Activated CD4-positive, alpha-beta T cell treated with anti-CD3 and anti-CD28 coated beads for 4 hours (primary cell): Measurements from ENCODE around the gene MANBA.
"Not testable (repeated sequence)": the region's sequence is repeated elsewhere in the genome, so short reads cannot be mapped to it uniquely, and the experiment has no call there.

Experiments used
- DNase-seq, 2 donors: peaks; one replicate each; pipeline ENCODE4 v3.0.0-alpha.2; 2020

MANBA gene

GRCh38 chr4:102718833-102719575 lies 41.8 kb downstream of the MANBA start:
- DNase-seq: not testable (repeated sequence)

GRCh38 chr4:102717448-102718092 lies 43.2 kb downstream of the MANBA start:
- no peak for DNase-seq

DNA sequence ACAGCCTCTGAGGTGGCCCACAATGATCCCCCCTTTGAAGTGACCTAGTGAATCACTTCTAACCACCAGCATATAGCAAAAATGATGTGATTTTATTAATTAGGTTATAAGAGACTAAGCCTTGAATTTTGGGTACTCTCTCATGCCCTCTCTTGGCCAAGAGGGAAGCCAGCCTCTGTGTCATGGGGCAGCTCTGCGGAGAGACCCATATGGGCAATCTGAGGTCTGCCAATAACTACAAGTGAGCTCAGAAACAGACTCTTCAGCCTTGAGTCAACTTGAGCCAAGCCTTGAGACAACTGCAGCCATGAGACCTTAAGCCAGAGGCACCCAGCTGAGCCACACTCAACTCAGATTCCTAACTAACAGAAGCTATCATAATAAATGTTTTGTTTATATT lies 45.7 kb downstream of the MANBA start:
- no peak for DNase-seq

DNA sequence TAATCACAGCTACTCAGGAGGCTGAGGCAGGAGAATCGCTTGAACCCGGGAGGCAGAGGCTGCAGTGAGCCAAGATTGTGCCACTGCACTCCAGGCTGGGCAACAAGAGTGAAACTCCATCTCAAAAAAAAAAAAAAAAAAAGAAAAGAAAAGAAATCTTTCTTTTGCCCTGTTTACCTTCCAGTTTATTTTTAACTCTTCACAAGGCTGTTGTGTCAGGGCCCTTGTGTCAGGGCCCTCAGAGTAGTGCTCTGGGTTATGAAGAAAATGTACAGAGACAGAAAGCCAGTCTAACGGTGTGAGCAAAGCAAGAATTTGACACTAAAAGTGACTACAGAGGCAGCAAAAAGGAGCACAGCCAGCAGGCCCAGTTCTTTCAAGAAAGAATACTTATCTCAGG lies 47.0 kb downstream of the MANBA start:
- not testable (repeated sequence) for DNase-seq

DNA sequence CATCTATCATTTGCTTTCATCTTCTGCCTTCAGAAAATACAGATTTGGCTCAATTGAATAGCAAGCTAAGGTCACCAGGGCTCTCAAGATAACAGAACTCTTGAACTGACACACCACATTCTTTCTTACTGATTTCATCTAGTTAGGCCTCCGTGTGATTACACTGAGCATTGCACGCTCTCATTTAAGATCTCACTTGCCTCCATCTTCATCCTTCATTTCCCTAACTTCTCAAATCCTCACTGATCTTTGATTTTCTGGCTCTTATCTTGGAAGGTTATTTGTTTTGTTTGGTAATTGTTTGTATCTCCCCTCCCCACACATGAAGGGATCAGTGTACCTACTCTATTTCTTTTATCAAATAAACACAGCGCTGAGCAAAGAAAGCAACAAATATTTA lies 47.7 kb downstream of the MANBA start:
- DNase-seq: no peak

DNA sequence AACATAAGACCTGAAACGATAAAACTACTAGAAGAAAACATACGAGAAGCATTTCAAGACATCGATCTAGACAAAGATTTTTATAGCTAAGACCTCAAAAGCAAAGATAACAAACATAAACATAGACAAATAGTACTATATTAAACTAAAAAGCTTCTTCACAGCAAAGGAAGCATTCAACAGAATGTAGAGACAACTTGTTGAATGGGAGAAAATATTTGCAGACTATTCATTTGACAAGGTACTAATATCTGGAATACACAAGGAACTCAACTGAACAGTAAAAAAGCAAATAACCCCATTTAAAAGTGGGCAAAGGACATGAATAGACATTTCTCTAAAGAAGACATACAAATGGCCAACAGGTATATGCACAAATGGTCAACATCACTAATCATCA lies 49.8 kb downstream of the MANBA start:
- DNase-seq: no peak

GRCh38 chr4:102709060-102709459 lies 51.7 kb downstream of the MANBA start:
- not testable (repeated sequence) for DNase-seq

DNA sequence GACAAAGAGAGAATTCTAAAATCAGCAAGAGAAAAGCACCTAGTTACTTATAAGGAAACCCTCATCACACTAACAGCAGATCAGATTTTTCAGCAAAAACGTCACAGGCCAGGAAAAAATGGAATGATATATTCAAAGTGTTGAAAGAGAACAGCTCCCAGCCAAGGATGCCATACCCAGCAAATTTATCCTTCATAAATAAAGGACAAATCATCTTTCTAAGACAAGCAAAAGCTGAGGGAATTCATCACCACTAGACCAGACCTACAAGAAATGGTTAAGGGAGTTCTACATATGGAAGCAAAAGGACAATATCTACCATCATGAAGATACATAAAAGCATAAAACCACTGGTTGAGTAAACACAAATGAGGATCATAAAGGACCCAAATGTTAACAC lies 53.6 kb downstream of the MANBA start:
- DNase-seq: no peak

DNA sequence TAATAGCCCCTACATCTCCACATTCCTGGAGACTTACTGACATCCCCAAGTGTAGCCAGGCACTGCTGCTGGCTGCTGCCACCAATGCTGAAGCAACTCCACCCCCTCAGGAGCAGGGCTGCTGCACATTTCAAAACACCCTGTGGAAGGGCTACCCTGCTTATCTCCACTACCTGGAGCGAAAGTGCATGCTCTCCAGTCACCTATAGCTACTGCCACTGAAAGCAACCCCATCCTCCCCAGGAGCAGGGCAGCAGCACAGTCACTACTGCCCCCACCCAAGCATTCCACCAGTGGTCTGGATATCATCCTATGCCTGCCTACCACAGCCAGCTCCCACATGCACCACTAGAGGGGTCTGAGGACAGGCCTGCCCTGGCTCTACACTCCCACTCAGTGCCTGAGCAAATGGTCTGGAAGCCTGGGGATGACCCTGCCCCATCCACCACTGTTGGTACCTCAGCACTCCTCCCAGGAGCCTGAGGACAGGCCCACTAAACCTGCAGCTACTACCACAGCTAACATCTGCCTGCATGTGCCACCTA lies 55.3 kb downstream of the MANBA start:
- DNase-seq: no peak

DNA sequence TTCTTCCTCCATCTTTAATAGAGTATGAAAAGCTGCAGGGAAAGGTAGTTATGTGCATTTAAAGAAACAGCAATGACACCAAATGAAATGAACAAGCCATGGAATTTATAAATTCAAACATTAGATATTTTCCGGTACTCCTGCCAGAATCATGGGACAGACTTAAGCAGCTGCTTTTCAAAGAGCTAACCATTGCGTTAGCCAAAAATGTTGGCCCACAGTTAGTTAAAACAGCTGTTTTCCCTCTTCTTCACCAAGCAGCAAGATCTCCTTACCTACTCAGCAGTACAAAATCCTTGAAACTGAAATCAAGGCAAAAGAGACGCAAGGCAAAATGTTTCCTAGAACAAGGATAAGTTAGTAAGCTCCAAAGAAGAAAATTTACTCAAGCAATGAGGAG lies 64.0 kb downstream of the MANBA start:
- no peak for DNase-seq

DNA sequence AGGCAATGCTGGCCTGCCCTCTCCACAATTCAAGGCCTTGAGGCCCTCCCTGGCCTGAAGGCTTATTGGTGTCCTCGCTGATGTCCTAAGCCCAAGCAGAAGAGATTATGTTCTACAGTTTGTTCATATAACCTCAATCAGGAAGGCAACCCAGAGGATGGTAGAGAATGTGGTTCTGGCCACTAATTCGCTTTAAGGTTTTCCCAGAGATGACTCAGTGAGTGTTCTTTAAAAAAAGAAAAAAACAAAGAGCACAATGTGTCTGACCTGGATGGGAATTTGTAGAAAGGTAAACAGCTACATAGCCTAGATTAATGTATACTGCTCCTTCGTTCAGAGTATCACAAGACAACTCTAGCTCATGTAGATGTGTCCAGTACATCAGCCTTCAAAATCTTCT lies 66.0 kb downstream of the MANBA start:
- no peak for DNase-seq

DNA sequence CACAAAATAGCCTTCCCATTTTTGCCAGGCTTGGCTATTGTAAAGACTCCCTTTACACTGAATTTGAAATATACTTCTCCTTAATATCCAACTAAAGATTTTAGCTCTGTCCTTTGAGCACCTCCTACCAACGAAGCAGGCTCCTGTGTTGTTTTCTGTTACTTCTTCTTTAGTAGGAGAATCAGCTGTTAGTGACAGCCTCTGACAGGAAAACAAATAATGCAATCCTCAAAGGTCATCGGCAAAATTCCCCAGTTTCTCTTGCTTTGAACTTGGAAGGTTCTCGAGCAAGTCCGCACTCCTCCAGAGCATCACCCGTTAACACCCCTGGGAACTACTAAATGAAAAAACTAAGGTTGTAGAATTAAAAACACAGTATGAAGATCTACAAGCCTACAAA lies 66.9 kb downstream of the MANBA start:
- DNase-seq: no peak

DNA sequence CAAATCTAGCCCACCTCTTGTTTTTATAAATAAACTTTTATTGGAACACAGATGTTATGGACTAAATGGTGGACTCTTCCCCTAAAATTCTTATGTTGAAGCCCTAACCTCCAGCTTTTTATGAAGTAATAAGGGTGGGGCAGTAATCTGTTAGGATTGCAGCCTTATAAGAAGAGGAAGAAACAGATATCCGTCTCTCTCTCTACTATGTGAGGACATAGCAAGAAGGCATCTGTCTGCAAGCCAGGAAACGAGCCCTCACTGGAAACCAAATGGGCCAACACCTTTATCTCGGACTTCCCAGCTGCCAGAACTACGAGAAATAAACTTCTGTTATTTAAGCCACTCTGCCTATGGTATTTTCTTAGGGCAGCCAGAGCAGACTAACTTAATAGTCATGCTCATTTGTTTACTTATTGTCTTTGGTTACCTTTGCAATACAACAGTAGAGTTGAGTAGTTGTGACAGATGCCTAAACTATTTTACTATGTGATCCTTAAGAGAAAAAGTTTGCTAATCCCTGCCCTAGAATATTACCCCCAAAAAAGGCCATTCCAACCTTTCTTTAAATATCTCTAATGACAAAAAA lies 67.4 kb downstream of the MANBA start:
- DNase-seq: no peak

- no peak for DNase-seq
These were observed 68.3 kb downstream of the MANBA start for GRCh38 chr4:102692474-102692873.

GRCh38 chr4:102687982-102688433 lies 72.8 kb downstream of the MANBA start:
- no peak for DNase-seq

DNA sequence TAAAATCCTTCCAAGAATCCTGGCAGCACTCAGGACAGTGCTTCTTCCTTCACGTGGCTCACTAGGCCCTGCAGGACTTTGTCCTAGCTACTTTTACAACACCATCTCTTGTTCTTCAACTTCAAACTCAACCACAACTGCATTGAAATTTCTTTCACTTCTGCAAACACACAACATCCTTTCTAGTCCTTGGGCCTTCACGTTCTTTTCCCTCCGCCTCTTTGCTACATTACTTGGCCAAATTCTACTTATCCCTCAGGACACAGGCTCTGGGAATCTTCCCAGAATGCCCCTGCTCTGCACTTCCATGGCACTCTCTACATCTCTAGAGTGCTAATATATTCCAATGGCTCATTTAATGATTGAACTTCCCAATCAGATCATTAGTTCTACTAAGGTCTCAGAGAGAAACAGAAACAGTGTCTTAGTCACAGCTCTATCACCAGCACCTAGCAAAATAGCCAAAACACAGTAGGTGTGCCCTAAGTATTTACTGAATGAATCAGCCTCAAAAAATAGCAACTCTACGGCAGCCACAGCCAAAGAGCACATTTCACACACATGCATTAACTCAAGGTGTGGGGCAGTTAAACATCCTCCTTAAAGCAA lies 73.3 kb downstream of the MANBA start:
- no peak for DNase-seq

DNA sequence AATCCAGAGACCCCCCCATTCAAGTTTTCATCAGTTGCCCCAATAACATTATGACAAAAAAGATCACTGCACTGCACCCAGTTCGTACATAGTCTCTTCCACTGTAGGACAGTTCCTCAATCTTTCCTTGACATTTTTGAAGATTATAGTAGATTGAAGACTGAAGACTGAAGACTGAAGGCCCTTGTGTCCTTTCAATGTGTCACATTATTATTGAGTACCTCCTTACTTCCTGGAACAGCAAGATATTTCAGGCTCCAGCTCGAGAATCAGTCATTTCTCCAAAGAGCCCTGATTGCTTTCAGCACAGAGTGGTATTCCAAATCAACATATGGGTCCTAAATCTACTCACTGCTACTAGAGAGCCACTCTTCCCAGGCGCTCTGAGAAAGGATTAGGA lies 75.0 kb downstream of the MANBA start:
- no peak for DNase-seq

- no peak for DNase-seq
These were observed 76.1 kb downstream of the MANBA start for GRCh38 chr4:102684610-102685052.

DNA sequence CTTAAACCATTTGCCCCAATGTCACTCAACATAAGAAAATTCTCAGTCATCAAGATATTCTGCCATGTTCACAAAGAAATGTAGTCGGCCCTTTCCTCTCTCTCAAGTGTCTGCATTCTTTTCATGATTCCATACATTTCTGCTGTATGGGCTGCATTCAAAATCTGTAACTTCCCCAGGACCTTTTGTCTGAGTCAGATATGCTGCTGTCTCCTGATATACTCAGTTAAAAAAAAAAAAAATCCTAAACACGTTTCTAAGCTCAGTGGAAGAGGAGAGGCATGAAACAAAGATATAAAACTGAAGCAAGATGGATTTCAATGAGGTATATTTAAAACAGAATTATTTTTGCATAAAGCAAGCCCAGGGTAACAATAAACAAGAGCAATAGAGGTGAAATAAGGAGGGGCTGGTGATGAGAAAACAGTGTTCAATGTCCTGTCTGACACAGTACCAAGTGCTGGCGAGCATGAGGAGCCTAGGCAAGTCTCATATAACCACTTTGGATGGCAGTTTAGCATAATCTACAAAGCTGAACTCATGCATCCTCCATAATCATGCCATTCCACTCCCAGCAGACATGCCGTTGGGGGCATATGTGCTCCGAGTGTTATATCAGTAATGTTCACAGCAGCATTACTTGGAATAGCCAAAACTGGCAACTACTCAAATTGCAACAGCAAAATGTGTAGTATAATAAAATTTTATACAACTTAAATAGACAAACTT lies 76.7 kb downstream of the MANBA start:
- no peak for DNase-seq

- DNase-seq: no peak
These were observed 82.0 kb downstream of the MANBA start for GRCh38 chr4:102678695-102679335.

GRCh38 chr4:102678107-102678506 lies 82.7 kb downstream of the MANBA start:
- DNase-seq: no peak

GRCh38 chr4:102675141-102675540 lies 85.6 kb downstream of the MANBA start:
- no peak for DNase-seq
